AG09309 (cell line): ENCODE measurements around the gene NR2E1.

ENCODE experiments used
- DNase-seq: peaks from one replicate; pipeline ENCODE4 v3.0.0-alpha.2; 2010; ENCODE audit warnings: low read depth
- H3K4me3 ChIP-seq: 2 replicates; pipeline ENCODE4 v1.5.1; 2011; ENCODE audit warnings: mild to moderate bottlenecking, low read depth, low read length, moderate library complexity; ENCODE audit not compliant: control insufficient read depth
- CTCF ChIP-seq: IDR thresholded peaks from 2 replicates; pipeline ENCODE4 v1.5.1; 2011; ENCODE audit warnings: mild to moderate bottlenecking, low read depth, low read length, inconsistent platforms; ENCODE audit not compliant: insufficient read depth, control insufficient read depth; ENCODE audit errors: missing control alignments

NR2E1 gene

DNA sequence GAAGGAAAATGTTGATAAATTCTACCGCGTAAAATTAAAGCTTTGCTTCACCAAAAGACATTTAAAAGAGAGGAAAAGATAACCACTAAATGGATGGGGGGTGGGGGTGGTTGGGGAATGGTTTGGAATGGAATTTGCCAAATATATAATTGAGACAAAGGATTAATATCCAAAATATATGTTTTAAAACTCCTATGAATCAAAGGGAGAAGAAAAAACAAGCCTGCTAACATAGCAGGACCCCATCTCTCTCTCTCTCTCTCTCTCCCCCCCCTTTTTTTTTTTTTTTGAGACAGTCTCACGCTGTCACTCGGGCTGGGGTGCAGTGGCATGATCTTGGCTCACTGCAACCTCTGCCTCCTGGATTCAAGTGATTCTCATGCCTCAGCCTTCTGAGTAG, 13.4 kb upstream of the NR2E1 start:
- DNase-seq = no peak
- TF ChIP-seq CTCF = no peak

GRCh38 chr6:108156180-108156937, 9.5 kb upstream of the NR2E1 start:
- no peak for TF ChIP-seq CTCF
- no peak overlapping the region for H3K4me3 ChIP-seq
- DNase-seq = no peak

More for the DNA sequence above, 13.4 kb upstream of the NR2E1 start:
- no peak overlapping the region for H3K4me3 ChIP-seq

- no peak for DNase-seq
- no peak for TF ChIP-seq CTCF
- no peak overlapping the region for H3K4me3 ChIP-seq
Measured at GRCh38 chr6:108156938-108157233, 8.9 kb upstream of the NR2E1 start.

DNA sequence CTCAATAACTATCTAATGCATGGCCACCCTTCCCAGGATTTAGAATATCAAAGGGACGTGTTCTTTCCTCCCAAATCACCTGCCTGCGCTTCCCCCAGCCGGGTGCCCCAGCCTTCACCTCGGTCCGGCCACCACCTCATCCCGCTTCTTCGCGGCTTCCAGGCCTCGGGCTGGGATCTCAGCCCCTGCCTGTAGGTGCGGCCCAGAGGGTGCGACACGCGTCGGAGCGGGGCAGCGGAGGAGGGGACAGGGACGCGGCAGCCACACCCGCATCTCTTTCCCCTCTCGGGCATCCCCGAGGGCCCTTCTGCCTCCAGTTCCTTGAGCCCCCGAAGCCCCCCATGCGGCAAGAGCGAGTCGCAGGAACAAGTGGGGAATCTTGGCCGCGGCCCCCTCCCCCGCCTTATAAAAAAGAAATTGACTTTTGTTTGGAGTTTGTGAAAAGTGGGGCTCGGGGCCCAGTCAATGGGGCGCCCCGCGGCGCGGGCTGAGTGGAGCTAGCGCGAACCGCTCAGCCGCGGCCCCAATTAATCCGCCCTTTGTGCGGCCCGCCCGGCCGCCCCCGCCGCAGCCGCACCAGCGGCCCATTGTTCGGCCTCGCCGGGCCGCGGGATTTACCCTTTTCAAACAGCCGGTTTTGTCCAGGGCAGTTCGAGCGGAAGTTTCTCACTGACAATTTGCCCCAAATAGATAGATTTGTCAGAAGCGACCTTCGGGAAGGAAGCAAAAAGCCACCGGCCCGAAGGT, 8.4 kb upstream of the NR2E1 start:
- no peak for TF ChIP-seq CTCF
- no peak overlapping the region for H3K4me3 ChIP-seq
- DNase-seq = no peak

GRCh38 chr6:108157981-108158525, 7.8 kb upstream of the NR2E1 start:
- TF ChIP-seq CTCF = no peak
- no peak for DNase-seq
- H3K4me3 ChIP-seq = no peak overlapping the region

DNA sequence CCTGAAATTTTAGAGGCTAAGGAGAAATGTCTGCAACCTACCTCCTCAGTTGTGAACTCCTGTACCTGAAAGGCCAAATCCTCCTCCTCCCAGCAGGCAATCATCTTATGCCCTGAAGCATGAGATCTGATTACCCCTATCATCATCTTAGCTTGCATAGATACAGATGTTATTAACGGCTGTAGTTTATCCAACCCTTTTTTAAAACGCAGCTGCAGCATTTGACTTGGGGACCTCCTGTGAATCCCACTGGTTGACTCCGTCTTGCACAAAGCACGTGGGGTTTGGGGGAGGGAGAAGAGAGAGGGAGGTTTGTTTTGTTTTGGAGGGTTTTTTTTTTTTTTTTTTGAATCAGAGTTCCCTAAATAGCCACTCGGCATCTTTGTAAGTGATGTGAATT, 5.8 kb upstream of the NR2E1 start:
- no peak overlapping the region for H3K4me3 ChIP-seq
- TF ChIP-seq CTCF = no peak
- DNase-seq = no peak
